ENCODE results near the gene SIRPD.

DNA sequence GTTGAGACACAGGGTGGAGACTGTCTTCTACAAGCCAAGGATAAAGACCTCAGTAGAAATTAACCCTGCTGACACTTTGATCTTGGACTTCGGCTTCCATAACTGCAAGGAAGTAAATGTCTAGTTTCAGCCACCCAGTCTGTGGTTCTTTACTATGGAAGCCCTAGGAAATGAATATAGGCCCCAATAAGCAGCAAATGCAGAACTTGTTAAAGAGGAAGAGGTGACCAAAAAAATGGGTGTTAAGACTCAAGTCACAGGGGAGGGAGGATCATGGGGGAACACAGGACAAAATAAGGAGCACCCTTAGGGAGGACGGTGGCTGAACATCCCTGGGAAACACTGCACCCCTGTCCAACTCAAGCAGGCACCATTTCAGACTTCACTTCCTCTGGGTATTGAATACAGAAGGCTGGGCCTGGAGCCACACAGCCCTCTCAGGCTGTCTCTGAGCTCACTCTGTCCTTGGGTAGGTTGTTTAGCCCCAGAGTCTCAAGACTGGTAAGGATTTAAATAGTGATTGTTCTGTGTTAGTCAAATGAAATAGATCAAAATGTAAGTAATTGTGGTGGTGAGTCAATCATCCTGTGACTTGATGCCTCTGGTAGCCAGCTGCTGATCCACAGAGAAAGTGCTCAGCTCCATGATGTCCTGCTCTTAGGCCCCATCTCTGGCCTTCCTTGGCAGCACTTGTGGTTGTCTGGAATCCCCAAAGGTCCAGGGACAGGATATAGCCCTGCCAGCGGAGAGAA, 30.5 kb upstream of the SIRPD start:
- TF ChIP-seq, protein P1, sequence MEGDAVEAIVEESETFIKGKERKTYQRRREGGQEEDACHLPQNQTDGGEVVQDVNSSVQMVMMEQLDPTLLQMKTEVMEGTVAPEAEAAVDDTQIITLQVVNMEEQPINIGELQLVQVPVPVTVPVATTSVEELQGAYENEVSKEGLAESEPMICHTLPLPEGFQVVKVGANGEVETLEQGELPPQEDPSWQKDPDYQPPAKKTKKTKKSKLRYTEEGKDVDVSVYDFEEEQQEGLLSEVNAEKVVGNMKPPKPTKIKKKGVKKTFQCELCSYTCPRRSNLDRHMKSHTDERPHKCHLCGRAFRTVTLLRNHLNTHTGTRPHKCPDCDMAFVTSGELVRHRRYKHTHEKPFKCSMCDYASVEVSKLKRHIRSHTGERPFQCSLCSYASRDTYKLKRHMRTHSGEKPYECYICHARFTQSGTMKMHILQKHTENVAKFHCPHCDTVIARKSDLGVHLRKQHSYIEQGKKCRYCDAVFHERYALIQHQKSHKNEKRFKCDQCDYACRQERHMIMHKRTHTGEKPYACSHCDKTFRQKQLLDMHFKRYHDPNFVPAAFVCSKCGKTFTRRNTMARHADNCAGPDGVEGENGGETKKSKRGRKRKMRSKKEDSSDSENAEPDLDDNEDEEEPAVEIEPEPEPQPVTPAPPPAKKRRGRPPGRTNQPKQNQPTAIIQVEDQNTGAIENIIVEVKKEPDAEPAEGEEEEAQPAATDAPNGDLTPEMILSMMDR (IDR thresholded peaks at IDR 0.05; ENCODE audit: low read depth, low read length, poor library complexity, severe bottlenecking), result no peak
- TF ChIP-seq EZH2phosphoT487 (IDR thresholded peaks at IDR 0.05; ENCODE audit: borderline replicate concordance, low read length), result no peak
